T-helper 9 cell (primary cell): Measurements from ENCODE around the gene SLIT3.

Experiments used
- DNase-seq: peaks from one replicate; pipeline ENCODE4 v3.0.0-alpha.2; 2020

SLIT3 gene

GRCh38 chr5:168908207-168908606 lies 392.7 kb downstream of the SLIT3 start:
- no peak for DNase-seq

GRCh38 chr5:168903061-168903460 lies 397.9 kb downstream of the SLIT3 start:
- no peak for DNase-seq

DNA sequence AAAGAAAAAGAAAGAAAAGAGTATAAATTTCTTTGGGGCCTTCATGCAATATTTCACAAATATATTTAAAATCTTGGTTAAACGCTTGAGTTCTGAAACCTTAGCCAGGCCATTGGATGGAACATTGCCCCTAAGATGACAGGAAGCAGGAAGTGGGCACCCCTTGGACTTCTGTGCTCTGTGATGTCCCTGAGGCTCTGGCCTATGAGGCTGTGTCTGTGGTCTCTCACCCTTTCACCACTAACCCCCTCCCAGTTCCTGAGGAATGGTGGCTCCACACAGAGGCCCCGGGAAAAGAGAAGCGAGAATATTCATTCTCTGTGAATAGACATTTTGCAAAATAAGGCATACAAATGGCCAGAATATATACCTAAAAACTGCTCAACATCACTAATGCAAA lies 401.3 kb downstream of the SLIT3 start:
- DNase-seq = no peak

DNA sequence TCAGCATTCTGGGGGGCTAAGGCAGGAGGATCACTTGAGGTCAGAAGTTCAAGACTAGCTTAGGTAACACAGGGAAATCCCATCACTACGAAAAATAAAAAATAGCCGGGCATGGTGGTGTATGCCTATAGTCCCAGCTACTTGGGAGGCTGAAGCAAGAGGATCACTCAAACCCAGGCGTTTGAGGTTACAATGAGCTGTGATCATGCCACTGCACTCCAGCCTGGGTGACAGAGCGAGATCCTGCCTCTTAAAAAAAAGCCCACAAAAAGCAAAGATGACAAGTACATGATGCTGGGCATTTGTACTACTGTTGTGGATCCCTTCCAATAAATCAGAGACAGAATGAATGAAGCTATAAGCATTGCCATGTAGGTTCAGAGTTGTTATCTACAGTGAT lies 401.7 kb downstream of the SLIT3 start:
- no peak for DNase-seq

GRCh38 chr5:168898247-168898911 lies 402.6 kb downstream of the SLIT3 start:
- no peak for DNase-seq

GRCh38 chr5:168897387-168898122 lies 403.4 kb downstream of the SLIT3 start:
- DNase-seq = no peak

DNA sequence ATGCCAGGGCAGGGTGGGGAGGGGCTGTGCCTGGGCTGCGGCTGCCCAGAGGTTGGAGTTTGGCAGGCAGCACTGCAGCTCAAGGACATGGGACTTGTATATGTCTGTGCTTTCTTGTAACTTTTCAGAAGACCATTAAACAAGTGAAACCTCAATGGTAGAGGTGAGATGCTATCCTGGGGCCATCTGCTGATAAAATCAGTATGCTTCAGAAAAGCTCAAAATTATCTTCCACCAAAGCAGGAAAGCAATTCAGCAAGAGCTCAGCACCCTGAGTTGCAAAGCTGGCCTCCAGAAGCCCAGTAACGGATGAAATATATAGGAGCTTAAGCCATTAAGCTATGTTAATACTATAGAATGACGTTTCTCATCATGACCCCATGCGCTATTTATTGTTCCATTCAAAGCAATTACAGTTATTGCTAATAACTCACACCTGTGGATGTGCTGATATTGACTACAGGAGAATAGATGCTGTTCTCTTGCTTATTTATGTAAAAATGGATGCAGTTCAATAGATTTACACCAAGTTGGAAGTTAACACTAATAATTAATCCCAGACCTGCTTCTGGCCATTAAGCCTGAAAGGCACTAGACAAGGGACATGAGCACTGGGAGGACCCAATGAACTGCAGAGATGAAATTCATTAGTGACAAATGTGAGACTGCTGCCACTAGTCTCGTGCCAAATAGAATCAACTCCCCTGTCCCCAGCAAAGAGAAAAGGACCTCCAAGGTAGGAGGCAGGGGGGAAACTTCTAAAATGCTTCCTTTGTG lies 405.5 kb downstream of the SLIT3 start:
- DNase-seq = no peak

DNA sequence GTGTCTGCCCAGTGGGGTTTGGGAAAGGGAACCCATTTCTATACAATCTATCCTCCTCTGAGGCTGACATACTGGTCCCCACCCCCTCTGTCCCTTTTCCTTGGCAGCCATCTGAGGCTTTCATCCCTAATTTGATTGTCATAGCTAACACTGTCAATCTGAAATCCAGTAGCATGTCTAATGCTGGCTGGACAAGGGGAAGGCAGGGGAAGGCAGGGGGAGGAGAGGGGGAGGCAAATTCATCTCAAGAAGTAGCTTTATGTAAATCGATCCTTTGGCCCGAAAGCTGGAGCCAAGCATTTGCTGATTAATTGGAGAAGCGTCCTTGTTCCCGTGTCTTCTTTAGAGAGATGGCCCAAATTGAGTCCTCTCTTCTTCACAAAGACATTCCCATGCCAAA lies 407.7 kb downstream of the SLIT3 start:
- DNase-seq = no peak

DNA sequence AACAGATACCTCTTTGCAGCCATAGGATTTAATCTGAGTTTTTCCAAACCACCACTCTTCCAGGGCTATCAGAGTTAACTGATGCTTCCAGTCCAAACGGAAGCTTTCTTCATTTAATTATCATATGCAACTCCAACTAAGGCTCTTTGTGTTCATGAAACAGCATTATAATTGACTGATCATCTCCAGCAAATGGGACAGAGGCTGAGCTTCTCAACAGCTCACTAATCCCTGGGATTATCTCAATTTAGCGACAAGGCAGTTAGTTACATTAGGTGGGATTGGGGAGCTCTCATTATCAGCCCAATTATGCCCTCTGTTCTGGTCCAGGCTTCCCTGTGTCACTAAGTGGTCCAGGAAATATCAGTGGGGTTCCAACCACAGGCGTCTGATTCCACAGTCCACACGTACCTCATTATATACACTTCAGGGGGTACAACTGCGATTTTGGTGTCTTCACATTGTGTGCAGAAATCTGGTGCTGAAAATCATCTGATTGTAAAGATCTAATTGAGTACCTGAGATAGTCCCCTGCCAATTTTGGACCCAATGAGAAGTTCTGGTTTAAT lies 408.2 kb downstream of the SLIT3 start:
- DNase-seq = no peak

DNA sequence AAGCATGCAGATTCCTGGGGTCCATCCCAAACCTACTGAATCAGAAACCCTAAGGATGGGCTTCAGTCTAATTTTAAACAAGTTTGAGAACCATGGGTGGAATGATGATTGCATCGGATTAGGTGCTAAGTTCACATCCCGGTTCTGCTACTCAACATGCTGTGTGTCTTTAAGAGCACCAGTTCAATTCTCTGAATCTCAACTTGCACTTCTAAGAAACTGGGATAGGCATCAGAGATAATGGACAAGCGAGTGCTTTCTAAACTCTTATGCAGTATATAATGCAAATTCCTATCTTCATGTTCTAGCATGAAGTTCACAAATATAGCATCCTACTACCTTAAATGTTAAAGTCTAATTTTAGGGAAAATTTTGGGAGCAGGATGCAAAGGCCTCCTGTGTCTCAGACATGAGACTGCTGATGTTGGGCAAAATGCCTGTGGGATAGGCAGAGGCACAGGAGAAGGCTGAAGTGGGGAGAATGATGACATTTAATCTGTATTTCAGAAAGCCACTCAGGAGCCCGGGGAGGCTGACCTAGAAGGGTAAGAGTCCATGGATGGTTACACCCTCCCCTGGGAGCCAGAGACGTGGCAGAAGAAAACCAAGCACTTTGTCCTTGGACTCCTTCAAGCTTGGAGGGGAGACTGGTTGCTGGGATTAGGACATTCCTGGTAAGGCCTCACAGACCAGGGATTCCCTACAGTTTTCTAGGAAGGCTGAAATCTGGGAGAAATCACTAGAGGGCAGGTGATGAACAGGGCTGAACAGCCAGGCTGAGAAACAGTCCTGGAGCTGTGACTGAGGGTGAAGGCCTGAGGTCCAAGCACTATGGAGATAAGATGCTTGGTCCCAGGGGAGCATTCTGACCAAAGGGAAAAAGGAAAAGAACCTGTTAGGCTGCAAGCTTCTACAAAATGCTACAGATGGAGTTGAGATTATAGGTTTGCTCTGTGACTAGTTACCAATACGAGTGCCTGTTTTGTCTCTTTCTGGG lies 409.8 kb downstream of the SLIT3 start:
- DNase-seq = no peak

DNA sequence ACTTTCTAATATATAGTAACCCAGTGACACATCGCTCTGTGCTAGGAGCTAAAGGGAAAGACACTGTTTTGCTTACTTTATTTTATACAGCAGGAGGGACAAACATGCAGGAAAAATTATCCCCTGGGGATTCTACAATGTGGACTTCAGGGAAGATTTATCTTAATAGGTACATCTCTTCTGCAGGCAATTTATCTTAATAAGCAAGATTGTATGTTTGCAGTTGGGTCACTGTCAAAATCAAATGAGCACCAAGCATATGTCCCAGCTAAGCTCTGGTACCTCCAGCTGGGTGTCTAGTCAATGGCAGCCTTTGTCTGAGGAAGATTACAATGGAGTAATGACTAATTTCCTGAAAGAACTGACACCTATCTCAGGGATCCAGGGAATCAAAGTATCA lies 411.9 kb downstream of the SLIT3 start:
- DNase-seq = no peak

DNA sequence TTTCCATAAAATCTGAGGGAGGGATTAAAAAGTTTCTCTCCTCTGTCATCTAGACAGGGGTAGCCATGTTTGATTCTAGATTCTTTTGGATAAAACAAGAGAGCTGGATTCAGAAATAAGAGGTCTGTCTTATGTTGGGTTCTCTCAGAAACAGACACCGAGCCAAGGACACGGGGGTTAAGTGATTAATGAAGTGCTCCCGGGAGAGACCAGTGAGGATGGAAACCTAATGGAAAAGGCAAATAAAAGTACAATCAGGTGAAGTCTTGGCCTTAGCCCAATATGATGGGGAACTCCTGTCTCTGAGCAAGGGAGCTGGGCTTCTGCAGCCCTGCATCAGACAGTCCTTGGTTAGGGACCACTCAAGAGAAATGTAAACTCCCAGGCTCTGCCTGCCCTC lies 413.0 kb downstream of the SLIT3 start:
- DNase-seq = no peak

GRCh38 chr5:168886157-168886556 lies 414.8 kb downstream of the SLIT3 start:
- DNase-seq = no peak

DNA sequence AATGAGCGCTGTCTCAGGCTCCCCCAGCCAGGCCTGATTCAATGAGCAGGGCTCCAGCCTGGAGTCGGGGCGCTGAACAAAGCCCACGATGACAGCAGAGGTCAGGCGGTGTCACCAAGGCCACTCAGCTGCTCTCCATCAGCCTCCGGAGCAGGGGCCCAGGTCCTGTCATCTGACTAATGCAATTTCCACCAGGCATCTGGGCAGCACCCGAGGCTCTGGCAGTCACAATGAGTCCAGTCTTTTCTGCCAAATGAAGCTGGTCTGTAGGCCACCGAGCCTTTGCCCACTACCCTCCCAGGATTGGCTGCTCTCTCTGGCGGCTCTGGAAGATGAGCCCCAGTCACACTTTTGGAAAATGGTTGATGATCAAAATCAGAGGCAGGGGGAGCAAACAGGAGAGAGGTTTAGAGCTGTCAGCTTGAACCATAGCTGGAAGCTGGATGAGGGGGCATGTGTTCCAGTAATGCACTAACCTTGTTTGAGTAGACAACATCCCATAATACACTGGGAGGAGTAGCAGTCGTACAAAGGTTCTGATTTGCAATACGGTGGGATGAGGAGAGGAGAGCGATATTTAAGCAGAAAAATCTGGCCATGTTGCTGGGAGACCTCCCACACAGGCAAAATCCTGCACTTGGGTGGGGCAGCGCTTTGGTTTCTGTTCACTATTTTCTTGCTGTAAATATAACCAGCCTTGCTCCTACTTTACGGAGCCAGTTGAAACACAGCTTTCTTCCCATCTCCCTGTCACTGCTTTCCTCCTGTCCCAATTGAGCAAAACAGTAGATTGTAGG lies 415.4 kb downstream of the SLIT3 start:
- DNase-seq = no peak

- DNase-seq = no peak
Observed at GRCh38 chr5:168883991-168884390, 416.9 kb downstream of the SLIT3 start.

DNA sequence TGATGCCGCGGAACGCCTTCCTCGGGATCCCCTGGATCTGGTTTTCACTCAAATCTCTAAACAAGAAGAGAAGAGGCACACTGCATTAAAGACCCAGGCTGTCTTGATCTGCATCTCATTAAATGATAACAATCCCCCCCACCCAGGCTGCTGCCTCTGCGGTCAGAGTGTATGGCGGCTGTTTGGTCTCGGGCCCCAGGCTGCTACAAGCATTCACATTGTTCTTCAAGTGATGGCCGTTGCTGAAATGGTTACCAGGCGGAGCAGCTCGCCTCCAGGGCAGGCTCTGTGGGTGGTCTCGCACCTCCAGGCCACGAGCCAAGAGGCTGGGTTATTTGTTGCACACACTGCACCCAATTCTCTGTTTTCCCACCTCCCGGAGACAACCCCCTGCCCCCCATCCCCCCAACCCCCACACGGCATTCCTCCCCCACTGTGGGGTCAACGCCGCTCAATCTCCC lies 417.6 kb downstream of the SLIT3 start:
- no peak for DNase-seq

DNA sequence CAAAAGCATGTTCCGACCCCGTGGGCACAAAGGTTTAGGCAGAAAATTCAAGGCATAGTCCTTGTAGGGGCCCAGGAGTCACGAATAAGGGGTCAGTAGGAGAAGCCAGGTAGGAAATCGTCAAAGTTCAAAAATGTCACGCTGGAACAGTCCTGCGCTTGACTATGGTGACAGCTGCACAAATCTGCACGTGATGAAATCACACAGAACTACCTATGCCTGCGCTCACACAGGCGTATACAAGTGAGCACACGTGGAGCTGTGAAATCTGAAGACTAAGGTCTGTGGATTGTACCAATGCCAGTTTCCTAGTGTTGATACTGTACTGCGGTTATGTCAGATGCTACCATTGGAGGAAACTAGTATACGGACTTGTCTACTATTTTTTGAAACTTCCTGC lies 418.7 kb downstream of the SLIT3 start:
- no peak for DNase-seq

- DNase-seq = no peak
Observed at GRCh38 chr5:168881427-168882149, 419.4 kb downstream of the SLIT3 start.

DNA sequence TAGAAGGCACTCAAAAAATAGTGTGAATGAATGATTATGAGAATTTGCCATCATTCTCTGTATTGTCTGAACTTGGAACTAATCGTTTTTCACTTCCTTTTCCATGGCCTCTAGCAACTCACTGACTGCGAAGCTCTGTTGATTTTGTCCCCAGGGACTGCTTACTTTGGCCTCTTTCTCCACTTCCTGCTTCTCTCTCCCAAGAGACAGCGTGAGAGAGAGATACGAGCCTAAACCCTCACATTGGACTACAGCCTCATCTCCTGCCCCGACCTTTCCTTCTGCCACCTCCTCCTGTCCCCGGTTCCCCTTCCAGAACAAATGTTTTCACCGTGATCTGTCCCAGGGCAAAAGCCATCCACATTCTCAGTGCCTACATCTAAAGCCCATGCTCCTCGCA lies 421.0 kb downstream of the SLIT3 start:
- no peak for DNase-seq

DNA sequence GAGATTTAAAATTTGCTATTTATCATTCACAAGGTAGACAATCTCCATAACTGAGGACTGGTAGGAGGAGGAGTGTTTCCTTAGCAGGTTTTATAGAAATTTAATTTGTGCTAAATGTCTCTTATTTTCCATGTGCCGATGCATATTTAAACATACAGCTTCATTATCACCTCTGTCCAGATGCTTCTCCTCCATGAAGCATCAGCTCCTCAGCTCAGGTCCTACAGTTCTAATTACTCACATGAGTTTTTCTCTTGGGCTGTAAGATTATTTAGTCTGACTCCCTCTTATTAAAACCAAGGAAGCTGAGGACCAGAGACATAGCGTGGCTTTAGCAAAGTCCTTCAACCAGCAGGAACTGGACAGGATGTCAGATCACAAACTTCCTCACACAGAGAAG lies 421.6 kb downstream of the SLIT3 start:
- no peak for DNase-seq
